GM19099 (cell line): Measurements from ENCODE around the gene SUFU.

ENCODE experiments used
- POLR2A ChIP-seq: IDR thresholded peaks from 3 replicates; pipeline ENCODE4 v1.6.1; 2011; ENCODE audit warnings: low read depth; ENCODE audit not compliant: insufficient read length; ENCODE audit errors: extremely low read depth

SUFU gene

GRCh38 chr10:102523250-102524029 is 19.7 kb downstream of the SUFU start:
- TF ChIP-seq POLR2A: no peak

DNA sequence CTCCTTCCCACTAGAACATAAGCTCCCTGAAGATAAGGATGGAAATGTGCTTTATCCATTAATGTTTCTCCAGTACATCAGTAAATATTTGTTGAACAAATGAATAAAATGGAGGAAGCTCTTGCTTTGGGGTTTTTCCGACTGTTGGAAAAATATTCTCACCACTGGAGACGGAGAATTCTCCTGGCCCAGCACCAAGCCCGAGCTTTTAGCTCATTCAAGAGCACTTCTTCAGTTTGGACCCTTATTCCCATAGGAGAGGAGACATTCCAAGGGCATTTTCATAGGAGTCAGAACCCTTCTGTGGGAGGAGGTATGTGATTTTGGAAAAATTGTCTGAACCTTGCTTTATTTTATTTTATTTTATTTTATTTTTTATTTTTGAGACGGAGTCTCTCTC is 21.0 kb downstream of the SUFU start:
- TF ChIP-seq POLR2A: no peak

GRCh38 chr10:102527546-102527945 is 23.8 kb downstream of the SUFU start:
- TF ChIP-seq POLR2A: no peak

DNA sequence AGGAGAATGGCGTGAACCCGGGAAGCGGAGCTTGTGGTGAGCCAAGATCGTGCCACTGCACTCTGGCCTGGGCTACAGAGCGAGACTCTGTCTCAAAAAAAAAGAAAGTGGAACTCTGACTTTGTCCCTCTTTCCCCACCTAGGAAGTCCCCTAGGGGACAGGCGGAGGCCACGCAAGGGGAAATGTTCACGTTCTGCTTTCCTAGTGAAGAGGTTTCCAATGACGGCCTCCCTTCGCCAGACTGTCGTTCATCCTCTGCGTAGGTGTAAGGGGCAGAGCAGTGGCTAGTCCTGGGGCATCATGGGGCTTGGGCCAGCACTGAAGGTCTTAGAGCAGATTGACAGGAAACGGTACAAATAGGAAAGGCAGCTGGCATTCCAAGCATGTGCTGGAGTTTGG is 30.6 kb downstream of the SUFU start:
- TF ChIP-seq POLR2A: no peak

DNA sequence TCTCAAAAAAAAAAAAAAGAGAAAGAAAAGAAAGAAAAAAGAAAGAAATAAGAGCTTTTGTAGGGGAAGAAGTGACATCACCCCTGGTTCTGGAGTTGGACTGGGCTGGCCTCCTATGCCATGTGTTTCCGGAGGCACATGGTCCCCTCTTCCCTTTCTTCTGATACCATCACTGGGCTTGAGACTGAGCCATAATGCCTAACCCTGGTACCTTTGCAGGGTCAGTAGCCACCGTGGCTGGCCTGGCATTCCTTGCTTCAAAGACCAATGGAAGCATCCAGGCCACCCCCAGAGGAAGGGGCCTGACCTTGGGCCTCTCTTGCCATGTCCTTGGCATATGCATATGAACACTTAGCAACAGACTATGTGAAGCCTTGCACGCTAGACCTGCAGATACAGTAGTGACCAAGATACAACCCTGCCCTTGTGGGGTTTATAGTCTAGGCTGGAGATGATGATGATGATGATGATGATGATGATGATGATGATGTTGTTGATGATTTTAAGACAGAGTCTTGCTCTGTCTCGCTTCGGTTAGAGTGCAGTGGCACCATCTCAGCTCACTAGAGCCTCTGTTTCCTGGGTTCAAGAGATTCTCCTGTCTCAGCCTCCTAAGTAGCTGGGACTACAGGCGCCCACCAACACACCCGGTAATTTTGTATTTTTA is 31.8 kb downstream of the SUFU start:
- TF ChIP-seq POLR2A: no peak

- TF ChIP-seq POLR2A: no peak
Observed at GRCh38 chr10:102537367-102537766, 33.6 kb downstream of the SUFU start.

DNA sequence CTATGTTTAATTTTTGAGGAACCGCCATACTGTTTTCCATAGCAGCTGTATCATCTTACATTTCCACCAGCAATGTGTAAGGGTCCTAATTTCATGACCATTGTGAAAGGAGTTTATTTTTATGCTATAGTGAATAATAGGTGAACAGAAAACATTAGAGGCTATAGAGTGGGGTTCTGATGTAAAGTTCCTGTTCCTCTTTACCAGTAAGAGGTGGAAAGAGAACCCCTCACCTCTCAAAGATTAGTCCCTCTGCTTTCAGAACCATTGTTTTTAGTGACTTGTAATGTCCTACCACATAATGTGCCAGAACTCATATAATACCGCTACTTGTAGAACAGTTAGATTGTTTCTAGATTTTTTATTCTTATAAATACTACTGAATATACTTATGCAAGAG is 34.2 kb downstream of the SUFU start:
- no peak for TF ChIP-seq POLR2A

DNA sequence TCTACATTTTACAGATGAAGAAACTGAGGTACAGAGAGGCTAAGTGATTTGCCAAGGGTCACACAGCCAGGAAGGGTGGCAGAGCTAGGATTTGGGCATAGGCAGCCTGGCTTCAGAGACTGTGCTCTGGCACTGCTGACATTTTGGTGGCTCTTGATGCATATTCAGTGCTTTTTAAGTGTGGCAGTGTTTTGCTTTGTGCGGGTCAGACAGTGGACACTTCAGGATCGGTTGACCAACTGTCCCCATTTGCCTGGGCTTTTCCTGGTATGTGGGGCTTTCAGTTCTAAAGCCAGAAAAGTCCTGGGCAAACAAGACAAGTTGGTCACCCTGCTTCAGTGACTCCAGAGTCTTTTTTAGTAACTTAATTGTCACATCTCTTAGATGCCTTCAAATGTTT is 35.0 kb downstream of the SUFU start:
- no peak for TF ChIP-seq POLR2A

GRCh38 chr10:102540023-102540422 is 36.3 kb downstream of the SUFU start:
- TF ChIP-seq POLR2A: no peak

DNA sequence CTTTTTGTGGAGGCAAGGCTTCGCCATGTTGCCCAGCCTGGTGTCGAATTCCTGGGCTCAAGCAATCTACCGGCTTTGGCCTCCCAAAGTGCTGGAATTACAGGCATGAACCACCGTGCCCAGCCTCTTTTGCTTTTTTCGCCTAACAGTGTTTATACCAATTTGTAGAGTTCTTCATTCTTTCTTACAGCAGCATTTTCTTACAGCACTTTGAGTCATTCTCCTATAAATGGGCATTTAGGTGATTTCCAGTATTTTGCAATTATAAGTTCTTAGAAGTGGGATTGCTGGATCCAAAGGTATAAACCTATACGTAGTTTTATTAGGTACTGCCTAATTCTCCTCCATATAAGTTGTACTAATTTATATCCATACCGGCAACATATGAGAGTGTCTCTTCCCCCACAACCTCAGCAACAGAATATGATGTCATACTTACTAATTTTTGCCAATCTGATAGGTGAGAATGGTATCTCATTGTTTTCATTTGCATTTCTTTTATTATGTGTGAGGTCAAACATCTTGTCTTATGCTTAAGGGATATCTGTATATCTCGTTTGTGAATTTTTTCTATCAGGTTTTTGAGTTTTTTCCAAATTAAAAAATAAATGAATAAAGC is 39.1 kb downstream of the SUFU start:
- no peak for TF ChIP-seq POLR2A

DNA sequence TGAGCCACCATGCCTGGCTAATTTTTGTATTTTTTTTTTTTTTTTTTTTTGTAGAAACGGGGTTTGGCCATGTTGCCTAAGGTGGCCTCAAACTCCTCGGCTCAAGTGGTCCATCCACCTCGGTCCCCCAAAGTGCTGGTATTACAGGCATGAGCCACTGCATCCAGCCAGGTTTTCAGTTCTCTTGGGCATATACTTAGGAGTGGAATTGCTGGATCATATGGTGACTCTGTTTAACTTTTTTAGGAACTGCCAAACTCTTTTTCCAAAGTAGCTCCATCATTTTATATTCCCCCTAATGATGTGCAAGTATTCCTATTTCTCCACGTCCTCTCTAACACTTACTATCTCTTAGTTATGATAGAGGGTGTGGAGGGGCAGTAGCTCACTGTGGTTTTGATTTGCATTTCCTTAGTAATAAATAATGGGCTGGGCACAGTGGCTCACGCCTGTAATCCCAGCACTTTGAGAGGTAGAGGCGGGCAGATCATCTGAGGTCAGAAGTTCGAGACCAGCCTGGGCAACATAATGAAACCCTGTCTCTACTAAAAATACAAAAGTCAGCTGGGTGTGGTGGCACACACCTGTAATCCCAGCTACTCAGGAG is 41.6 kb downstream of the SUFU start:
- no peak for TF ChIP-seq POLR2A

DNA sequence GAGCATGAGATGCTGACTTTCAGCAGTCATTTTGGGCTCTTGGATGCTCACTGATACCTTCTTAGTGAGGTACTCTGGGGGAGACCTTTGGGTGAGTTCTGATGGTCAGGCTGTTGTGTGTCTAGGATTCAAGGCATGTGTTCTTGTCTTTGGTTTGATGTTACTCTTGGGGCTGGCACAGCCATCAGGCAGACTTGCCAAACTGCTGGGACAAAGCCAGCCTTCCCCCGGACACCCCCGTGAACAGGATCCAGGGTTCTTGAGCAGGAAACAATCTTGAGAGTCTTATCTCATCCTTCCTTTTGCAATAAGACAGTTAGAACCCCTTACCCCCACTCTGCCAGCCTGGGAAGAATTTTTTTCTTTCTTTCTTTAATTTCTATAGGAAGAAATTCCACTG is 42.2 kb downstream of the SUFU start:
- no peak for TF ChIP-seq POLR2A

- TF ChIP-seq POLR2A: no peak
Observed at GRCh38 chr10:102546606-102547320, 43.0 kb downstream of the SUFU start.

DNA sequence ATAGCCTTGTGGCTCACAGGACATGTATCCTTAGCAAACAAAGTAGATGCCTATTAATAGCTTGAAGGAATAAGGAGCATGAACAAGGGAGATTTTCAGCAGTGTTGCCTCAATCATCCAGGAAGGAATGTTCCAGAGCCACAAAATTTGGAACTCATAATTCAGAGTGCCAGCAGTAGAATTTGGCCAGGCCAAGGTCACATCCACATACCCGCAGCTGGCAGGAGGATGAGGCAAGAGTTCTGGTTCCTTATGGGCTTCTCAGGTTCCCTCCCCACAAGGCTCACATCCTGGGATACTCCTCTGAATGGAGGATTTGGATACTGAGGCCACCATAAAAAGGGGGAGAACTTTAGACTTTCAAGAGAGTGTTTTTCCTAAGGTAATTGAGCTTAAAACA is 45.8 kb downstream of the SUFU start:
- TF ChIP-seq POLR2A: no peak

- no peak for TF ChIP-seq POLR2A
Observed at GRCh38 chr10:102550636-102551210, 47.0 kb downstream of the SUFU start.

- no peak for TF ChIP-seq POLR2A
Observed at GRCh38 chr10:102552533-102552932, 48.8 kb downstream of the SUFU start.

DNA sequence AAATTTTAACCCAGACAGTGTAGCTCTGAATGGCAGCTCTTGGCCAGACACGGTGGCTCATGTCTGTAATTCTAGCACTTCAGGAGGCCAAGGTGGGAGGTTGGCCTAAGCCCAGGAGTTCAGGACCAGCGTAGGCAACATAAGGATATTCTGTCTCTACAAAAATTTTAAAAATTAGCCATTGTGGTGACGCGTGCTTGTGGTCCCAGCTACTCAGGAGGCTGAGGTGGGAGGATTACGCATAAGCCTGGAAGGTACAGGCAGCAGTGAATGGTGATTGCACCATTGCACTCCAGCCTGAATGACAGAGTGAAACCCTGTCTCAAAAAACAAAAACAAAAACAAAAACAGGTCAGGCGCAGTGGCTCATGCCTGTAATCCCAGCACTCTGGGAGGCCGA is 50.0 kb downstream of the SUFU start:
- TF ChIP-seq POLR2A: no peak
